DOHH2 (cell line): ENCODE measurements around the gene CALHM5.

Source experiments
- EZH2phosphoT487 ChIP-seq: fragments of 200-600 bp; sonication (generic); IDR thresholded peaks from 2 replicates; pipeline ENCODE4 v1.6.1; 2017; ENCODE audit warnings: borderline replicate concordance, mild to moderate bottlenecking, antibody characterized with exemption, low read length, moderate library complexity, mixed read lengths
- TF ChIP-seq, protein P1 (sequence below): fragments of 200-600 bp; sonication (generic); IDR thresholded peaks from one replicate; pipeline ENCODE4 v1.5.1; 2014; ENCODE audit warnings: antibody characterized with exemption, mild to moderate bottlenecking, low read depth, low read length; ENCODE audit not compliant: poor library complexity, severe bottlenecking

- TF ChIP-seq, protein P1, sequence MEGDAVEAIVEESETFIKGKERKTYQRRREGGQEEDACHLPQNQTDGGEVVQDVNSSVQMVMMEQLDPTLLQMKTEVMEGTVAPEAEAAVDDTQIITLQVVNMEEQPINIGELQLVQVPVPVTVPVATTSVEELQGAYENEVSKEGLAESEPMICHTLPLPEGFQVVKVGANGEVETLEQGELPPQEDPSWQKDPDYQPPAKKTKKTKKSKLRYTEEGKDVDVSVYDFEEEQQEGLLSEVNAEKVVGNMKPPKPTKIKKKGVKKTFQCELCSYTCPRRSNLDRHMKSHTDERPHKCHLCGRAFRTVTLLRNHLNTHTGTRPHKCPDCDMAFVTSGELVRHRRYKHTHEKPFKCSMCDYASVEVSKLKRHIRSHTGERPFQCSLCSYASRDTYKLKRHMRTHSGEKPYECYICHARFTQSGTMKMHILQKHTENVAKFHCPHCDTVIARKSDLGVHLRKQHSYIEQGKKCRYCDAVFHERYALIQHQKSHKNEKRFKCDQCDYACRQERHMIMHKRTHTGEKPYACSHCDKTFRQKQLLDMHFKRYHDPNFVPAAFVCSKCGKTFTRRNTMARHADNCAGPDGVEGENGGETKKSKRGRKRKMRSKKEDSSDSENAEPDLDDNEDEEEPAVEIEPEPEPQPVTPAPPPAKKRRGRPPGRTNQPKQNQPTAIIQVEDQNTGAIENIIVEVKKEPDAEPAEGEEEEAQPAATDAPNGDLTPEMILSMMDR, result no peak
- TF ChIP-seq EZH2phosphoT487, result no peak
These were observed 53.8 kb downstream of the CALHM5 start for GRCh38 chr6:116564921-116565872.
